Nephron (organoid): Measurements from ENCODE around the gene EVX2.

Experiments used
- H3K27ac Mint-ChIP-seq, 3 experiments: 2 replicates each; pipeline ENCODE4 v1.8.0; 2020; ENCODE audit warnings: mixed read lengths in 3 of 3, mild to moderate bottlenecking in 2 of 3, moderate library complexity in 1 of 3
- H3K27me3 Mint-ChIP-seq: 2 replicates; pipeline ENCODE4 v1.8.0; 2021; ENCODE audit warnings: low read depth, mild to moderate bottlenecking, moderate library complexity, mixed read lengths
- H3K36me3 Mint-ChIP-seq: 2 replicates; pipeline ENCODE4 v1.8.0; 2020; ENCODE audit warnings: low read depth, mixed read lengths
- H3K4me1 Mint-ChIP-seq: 2 replicates; pipeline ENCODE4 v1.8.0; 2020; ENCODE audit warnings: mixed read lengths
- H3K4me3 Mint-ChIP-seq, 3 experiments: 2 replicates each; pipeline ENCODE4 v1.8.0; 2020; ENCODE audit warnings: mild to moderate bottlenecking in 3 of 3, mixed read lengths in 3 of 3, moderate library complexity in 2 of 3
- H3K9me3 Mint-ChIP-seq: 2 replicates; pipeline ENCODE4 v1.8.0; 2020; ENCODE audit warnings: mixed read lengths
- CTCF ChIP-seq, 3 experiments: fragments of 200-600 bp; sonication (generic); IDR thresholded peaks; one replicate each; pipeline ENCODE4 v1.5.0; 2021; ENCODE audit warnings: antibody characterized with exemption in 3 of 3; ENCODE audit not compliant: unreplicated experiment in 3 of 3

EVX2 gene

DNA sequence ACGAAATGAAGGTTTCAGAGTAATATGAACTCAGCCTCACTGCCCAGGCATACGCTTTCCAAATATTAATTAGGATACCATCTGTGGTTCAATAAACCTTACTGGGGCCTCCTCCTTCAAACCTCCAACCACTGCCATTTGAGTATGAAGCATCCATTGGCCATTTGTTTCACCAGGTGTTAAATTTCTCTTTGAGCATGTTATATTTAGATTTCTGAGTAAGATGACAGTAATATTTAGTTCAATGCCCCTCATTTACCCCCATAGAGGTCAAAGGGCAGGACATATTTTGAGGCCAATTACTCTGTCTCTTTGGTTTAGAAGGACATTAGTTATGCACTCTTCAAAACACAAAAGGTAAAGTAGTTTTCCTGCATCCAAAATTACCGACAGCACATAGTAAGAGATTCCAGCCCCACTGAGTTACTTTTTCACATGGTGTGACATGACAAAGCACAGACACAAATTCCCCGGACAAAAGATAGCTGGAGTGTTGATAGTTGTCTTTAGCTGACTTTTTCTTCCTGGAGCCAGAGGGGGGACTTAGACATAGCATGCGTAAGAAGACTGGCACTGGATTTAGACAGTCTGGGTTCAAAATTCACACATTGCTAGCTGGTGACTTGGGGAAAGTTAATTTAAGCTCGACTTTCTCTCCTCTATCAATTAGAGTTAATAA lies 48.6 kb downstream of the EVX2 start:
- no peak overlapping the region for H3K4me3 Mint-ChIP-seq
- H3K9me3 Mint-ChIP-seq = no peaks in the 10 kb centered on the region
- peaks cover 15% of the 10 kb centered on the region for H3K27me3 Mint-ChIP-seq
- no peaks in the 10 kb centered on the region for H3K36me3 Mint-ChIP-seq
- no peaks in the 10 kb centered on the region for H3K4me1 Mint-ChIP-seq
- no peak overlapping the region for H3K27ac Mint-ChIP-seq
- TF ChIP-seq CTCF (IDR thresholded peaks at IDR 0.05; ENCODE audit: unreplicated experiment in 3 of 3) = no peak

- no peak overlapping the region for H3K4me3 Mint-ChIP-seq
- TF ChIP-seq CTCF (IDR thresholded peaks at IDR 0.05; ENCODE audit: unreplicated experiment in 3 of 3) = no peak
- no peaks in the 10 kb centered on the region for H3K4me1 Mint-ChIP-seq
- H3K27me3 Mint-ChIP-seq = peaks cover 19% of the 10 kb centered on the region
- H3K36me3 Mint-ChIP-seq = no peaks in the 10 kb centered on the region
- H3K27ac Mint-ChIP-seq = no peak overlapping the region
- no peaks in the 10 kb centered on the region for H3K9me3 Mint-ChIP-seq
Measured at GRCh38 chr2:176027806-176028205, 56.0 kb downstream of the EVX2 start.
